AG09309 (cell line): ENCODE measurements around the gene PRR29.
A peak's percentile ranks its signal among the peaks of the same experiment; 100 is the strongest.

Source experiments
- DNase-seq: peaks from one replicate; pipeline ENCODE4 v3.0.0-alpha.2; 2010; ENCODE audit warnings: low read depth
- H3K4me3 ChIP-seq: 2 replicates; pipeline ENCODE4 v1.5.1; 2011; ENCODE audit warnings: mild to moderate bottlenecking, low read depth, low read length, moderate library complexity; ENCODE audit not compliant: control insufficient read depth
- CTCF ChIP-seq: IDR thresholded peaks from 2 replicates; pipeline ENCODE4 v1.5.1; 2011; ENCODE audit warnings: mild to moderate bottlenecking, low read depth, low read length, inconsistent platforms; ENCODE audit not compliant: insufficient read depth, control insufficient read depth; ENCODE audit errors: missing control alignments

PRR29 gene

GRCh38 chr17:63996430-63997182 lies 1.5 kb upstream of the PRR29 start:
- no peak overlapping the region for H3K4me3 ChIP-seq
- TF ChIP-seq CTCF = no peak
- DNase-seq = no peak

- no peak for TF ChIP-seq CTCF
- peak overlapping the region; percentile 74 for H3K4me3 ChIP-seq
- no peak for DNase-seq
Measured at GRCh38 chr17:63997341-63998048, 656 bp upstream of the PRR29 start.

GRCh38 chr17:63998721-63999679 lies 849 bp downstream of the PRR29 start:
- no peak for DNase-seq

GRCh38 chr17:63999680-64000531 lies 1.8 kb downstream of the PRR29 start:
- DNase-seq = no peak
- no peak for TF ChIP-seq CTCF

More at GRCh38 chr17:63998721-63999679, 849 bp downstream of the PRR29 start:
- TF ChIP-seq CTCF = no peak
- peak overlapping the region; percentile 74 for H3K4me3 ChIP-seq

GRCh38 chr17:64001091-64001579 lies 3.0 kb downstream of the PRR29 start:
- DNase-seq = no peak
- TF ChIP-seq CTCF = no peak
- H3K4me3 ChIP-seq = no peak overlapping the region

More at GRCh38 chr17:63999680-64000531, 1.8 kb downstream of the PRR29 start:
- no peak overlapping the region for H3K4me3 ChIP-seq
